Breast epithelium (tissue), 3 donors: ENCODE data around the gene CSMD2.

Experiments used
- CTCF ChIP-seq, 3 donors: fragments of 450-650 bp; IDR thresholded peaks; one replicate each; pipeline ENCODE4 v1.5.1; 2016 to 2017; ENCODE audit warnings: antibody characterized with exemption in 3 of 3, mild to moderate bottlenecking in 3 of 3, moderate library complexity in 3 of 3
- POLR2AphosphoS5 ChIP-seq, 3 donors: sonication (generic); formaldehyde crosslinking; IDR thresholded peaks; one replicate each; pipeline ENCODE4 v1.6.1; 2017; ENCODE audit warnings: antibody characterized with exemption in 3 of 3

- TF ChIP-seq CTCF (IDR thresholded peaks at IDR 0.05) (no peak), POLR2AphosphoS5 (IDR thresholded peaks at IDR 0.05) (no peak)
These were observed 530.9 kb downstream of the CSMD2 start for GRCh38 chr1:33634143-33634542.
